ENCODE results near the gene TMEM63C. TPM values are rescaled to one million over a fixed set of nuclear protein-coding genes. Genes with fewer than 3 reads are reported as not detected.
"Not testable (repeated sequence)": the region's sequence is repeated elsewhere in the genome, so short reads cannot be mapped to it uniquely, and the experiment has no call there.

Gene TMEM63C
- polyA plus RNA-seq, 3 donors, result 0.57 to 1.1 (median 0.81) TPM

DNA sequence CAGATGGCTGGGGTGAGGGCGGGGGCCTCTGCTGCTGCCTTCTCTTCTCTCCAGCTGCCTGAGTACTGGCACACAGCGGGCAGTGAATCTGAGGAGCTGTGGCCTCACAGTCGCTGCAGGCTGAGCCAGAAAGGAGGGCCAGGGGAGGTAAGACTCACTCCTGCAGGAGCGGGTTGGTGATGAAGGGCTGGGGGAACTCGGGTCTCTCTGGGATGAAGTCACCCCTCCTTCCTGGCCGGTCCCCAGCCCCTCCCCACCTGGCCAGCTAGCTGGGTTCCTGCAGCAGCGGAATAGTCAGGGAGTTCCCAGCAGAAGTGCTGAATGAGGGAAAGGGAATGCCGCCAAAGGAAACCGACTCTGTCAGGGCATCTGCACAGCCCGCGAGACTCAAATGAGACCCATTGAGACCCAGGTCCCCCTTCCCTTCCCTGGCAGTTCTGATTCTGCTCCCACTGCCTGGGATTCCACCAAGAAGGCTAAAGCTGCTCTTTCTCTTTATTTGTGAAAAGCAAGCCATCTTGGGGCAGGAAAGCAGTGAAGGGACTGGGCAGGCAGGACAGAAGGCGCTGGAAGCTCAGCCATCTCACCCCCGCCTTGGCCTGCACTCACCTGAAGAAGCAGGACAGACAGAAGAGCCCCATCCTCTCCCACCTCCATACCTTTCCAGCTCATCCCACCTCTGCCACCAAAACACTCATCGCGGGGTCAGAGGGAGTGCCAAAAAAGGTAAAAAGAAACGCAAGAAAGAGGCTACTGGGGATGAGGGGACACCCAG, 84.2 kb downstream of the TMEM63C start:
- DNase-seq (ENCODE audit: extremely low read depth in 1 of 11, low read depth in 9 of 11, low spot score in 4 of 11), result no peak

DNA sequence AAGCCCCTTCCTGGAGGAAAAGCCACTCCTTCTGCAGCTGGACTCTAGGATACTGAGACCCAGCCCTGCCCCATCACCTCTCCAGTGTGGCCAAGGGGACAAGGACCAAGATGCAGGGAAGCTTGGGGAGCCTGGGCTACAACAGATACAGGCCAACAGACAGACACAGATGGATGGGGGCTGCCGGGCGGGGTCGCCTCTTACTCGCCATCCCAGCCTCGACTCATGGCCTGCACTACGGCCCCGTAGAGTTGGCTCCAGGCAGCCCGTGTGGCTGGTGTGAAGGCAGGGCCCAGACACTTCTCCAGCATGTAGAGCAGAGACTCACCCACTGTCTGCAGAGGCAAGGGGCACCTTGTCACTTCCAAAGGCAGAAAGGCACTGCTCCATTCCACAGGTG, 84.7 kb downstream of the TMEM63C start:
- DNase-seq (ENCODE audit: extremely low read depth in 1 of 11, low read depth in 9 of 11, low spot score in 4 of 11), result no peak

DNA sequence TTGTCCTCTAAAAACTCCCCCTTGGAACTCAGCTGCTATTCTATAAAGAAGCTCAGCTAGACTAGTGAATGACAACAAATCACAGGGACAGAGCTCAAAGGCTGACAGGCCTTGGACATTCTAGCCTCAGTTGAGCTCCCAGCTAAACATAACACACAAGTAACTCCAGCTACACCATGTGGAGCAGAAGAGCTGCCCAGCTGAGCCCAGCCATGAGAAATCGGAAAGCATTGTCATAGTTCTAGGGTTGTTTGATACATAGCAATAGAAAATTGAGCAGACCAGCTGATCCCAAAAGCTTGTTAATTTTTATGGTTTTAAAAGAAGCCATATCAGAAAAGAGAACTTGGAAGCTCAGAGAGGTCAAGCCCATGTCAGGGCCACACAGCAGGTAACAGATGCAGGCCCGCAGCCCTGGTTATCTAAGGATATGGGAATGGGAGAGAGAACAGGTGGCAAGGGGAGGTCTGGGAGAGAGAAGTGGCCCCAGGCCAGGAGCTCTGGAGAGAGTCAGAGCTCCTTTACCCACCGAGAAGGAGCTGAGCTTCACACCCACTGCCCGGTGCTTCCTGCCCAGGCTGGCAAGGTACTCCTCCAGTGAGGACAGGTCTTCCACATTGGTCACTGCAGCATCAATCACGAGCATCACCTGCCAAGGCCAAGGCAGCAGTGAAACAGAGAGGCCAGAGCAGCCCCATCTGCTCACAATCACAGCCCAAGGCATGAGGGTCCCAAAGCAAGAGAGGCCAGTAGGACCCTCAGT, 86.5 kb downstream of the TMEM63C start:
- no peak for DNase-seq (ENCODE audit: extremely low read depth in 1 of 11, low read depth in 9 of 11, low spot score in 4 of 11)

DNA sequence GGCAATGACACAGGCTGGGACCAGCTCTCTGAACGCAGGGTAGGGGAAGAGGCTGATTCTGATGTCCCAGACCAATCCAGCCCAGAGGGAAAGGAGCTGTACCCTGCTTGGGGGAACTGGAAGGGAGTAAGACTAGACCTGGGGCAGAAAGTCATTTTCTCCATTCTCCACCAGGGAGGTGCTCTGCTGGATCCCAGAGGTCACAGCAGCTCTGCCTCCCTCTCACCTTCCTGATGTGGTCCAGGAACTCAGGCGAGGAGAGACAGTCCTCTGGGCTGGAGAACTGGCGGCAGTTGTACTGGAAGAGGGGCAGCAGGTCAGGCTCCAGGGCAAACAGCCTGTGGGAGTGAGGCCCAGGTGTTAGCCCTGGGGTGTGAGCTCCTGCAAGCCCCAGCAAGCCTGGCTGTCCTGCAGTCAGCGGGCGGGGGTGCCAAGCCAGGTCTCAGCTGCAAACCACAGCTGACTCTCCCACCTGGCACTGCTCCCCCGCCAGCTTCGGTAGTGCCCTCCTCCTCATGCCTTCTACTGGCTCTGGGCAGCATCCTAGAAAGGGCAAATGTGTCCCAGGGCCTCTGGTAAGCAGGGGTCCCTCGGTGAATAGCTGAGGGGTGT, 87.5 kb downstream of the TMEM63C start:
- DNase-seq (ENCODE audit: extremely low read depth in 1 of 11, low read depth in 9 of 11, low spot score in 4 of 11), result peak in 1 of 11 donors; percentile 7

DNA sequence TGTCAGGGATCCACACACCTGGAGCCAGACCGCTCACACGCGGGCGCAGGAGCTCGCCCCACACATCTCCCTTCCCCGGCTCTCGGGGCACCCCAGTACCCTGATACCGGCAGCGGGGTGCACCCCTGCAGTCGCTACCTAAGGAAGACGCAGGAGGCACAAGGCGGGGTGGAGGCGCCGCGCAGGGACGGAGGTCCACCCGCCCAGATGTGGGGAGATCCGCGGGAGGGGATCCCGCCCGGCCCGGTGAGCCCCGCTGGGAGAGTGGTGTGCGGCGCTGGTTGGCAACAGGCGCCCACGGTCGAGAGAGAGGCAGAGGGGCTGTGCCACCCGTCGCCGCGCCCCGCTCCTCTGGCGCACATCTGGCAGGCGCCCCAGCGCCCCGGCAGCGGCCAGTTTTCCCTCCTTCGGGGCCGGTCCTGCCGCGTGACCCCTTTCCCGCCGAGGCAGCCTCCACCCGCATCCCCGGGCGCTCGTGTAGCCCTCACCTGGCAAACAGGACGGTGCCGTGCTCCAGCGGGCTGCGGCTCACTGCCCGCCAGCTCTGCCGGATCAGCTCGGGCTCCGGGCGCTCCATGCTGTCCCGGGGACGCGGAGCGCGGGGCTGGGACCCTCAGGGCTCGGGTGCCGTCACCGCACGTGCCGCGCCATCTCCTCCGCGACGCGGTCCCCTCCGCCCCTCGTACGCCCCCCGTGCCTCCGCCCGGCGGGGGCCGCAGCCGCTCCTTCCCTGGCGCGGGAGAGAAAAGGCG, 88.9 kb downstream of the TMEM63C start:
- no peak for DNase-seq (ENCODE audit: extremely low read depth in 1 of 11, low read depth in 9 of 11, low spot score in 4 of 11)

DNA sequence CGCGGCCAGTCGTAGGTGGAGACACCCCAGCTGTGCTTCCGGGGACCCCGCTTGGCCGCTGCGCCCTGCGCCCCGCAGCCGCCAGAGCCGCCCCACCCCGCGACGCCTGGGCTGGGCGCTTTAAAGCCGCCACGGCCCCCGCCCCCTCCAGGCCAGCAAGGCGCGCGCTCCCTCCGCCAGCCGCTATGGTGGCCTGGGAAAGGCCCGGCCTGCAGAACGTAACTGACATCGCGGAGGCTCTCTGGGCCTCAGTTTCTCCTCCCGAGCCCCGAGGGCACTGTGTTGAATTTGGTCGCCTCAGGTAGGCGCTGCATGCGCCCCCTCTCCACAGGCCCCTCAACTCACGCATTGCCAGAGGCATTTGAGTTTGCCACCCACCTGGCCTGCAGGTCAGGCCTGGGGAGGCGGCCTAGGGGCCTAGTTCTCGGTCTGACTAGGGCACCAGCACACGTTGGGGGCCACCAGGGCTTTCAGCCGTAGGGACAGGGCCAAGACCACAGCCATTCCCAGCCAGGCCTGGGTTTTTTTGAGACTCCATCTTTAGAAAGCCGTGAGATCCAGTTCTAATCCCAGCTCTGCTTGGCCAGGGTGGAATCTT, 89.6 kb downstream of the TMEM63C start, which contains the start of gene NGB:
Gene NGB (minus strand): TSS at position 94 of the 598 bp plus-strand sequence. CDS start 269 bp downstream, outside the sequence.
- DNase-seq (ENCODE audit: extremely low read depth in 1 of 11, low read depth in 9 of 11, low spot score in 4 of 11), result no peak

DNA sequence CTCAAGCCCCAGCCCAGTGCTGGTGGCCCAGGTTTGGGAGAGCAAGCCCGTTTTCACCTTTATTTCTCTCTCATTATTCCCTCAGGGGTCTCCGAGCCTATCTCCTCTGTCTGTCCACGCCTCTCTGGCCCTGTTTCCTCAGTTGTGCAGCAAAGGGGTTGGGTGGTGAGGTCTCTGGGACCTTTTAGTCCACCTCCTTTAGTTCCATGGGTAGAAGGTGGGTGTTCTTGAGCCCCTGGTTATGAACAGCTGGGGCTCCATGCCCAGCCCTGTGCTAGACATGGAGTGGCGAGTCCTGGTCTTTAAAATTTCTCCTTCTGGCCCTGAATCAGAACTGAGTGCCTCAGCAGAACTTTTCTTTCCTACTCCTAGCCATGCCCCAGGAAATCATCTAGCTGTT, 90.7 kb downstream of the TMEM63C start:
- no peak for DNase-seq (ENCODE audit: extremely low read depth in 1 of 11, low read depth in 9 of 11, low spot score in 4 of 11)

DNA sequence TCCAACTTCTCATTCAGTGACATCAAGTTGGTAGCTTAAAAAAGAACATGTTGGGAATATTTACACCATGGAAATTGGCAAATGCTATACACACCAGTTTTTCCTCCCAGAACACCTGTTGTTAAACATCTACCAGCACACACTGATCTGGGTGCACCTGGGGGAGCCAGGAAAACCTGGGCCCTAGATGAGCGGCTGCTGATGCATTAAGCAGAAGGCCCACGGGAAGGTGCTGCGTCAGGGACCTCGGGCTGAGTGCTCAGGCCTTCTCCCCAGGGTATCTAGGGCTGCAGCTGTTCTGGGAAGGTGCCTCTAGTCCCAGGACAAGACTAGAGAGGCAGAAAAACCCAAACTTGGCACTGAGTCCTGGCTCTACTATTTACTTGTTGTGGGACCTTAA, 92.2 kb downstream of the TMEM63C start:
- no peak for DNase-seq (ENCODE audit: extremely low read depth in 1 of 11, low read depth in 9 of 11, low spot score in 4 of 11)

DNA sequence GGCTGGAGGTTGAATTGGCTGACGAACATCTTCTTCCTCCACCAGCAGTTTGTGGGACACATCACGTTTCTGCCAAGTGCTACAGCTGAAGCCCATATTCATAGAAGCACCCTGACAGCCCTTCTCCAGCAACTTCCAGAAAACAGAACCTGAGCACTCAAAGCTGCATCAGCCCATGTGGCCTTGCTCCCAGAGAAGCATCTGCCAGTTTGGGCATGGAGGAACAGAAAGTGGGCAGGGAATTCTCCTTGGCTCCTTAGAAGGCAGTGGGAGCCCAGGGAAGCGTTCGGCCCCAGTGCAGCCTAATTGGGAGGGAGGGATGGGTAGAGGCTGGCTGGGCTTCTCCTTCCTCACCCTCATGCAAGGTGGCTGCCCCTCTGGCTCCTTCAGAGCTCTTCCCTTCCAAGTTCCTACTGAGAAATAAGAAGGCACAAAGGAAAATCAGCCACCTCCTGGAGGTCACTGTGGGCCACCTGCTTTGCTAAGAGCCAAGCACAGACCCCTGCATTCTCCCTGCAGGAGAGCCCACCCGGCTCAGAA, 93.5 kb downstream of the TMEM63C start:
- DNase-seq (ENCODE audit: extremely low read depth in 1 of 11, low read depth in 9 of 11, low spot score in 4 of 11), result no peak

DNA sequence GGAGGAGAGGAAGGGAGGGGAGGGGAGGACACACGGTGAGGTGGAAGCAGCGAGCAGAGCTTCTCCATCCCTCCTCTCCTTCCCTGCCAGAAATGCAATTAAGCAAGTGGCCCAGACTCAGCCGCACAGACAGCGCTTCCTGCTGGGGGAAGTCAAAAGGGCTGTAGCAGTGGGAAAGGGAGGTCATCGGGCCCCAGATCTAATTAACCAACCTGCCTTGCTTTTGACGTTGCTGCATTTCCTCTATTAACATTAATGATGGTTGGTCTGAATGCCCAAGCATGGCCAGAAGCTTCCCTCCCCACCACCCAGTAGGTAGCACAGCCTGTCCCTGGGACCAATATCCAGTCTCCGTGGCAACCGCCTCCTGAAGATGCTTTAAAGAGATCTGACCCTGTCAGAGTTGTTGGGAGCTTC, 94.0 kb downstream of the TMEM63C start:
- DNase-seq (ENCODE audit: extremely low read depth in 1 of 11, low read depth in 9 of 11, low spot score in 4 of 11), result no peak

DNA sequence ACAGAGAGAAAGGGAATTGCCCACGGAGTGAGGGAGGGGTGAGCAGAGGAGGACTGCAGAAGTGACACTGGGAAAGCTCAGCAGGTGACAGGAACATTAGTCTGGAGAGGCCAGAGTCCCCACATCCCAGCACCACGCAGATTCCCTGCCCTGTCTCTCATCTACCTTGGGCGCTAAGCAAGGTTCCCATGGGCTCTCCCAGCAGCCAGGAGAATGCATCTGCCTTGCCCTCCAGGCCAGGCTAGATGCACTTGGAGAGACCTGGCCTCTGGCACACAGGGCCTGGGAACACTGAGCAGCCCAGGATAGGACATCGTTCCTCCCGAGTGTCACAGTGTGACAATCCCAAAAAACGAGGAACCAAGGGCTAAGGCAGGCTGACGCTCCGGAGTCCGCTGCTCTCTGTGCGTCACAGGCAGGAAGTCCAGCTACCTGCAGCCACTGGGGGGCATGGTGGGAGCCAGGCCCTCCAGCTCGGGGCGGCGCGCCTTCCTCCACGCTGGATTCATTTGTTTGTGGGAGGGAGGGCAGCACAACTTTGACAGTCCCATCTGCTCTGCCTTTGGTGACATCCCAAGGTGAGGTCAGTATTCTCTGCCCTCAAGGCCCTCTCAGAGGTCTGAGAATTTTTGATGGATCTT, 94.8 kb downstream of the TMEM63C start:
- no peak for DNase-seq (ENCODE audit: extremely low read depth in 1 of 11, low read depth in 9 of 11, low spot score in 4 of 11)

DNA sequence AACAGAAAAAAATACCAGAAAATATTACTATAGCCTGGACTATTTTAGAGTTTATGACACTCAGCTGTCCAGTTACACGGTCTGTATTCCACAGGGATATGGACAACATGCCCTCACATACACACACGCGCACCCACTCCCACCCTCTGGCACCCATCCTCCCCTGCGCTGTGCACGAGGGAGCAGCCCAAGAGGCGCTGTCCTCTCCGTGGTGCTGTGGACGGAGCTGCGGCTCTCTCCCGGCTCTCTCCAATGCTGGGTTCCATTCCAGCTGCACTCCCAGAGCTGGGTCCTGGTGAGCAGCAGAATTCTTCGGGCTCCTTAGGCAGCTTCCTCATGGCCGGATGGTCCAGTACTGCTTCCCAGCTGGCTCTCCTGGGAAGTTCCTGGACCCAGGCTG, 95.4 kb downstream of the TMEM63C start:
- no peak for DNase-seq (ENCODE audit: extremely low read depth in 1 of 11, low read depth in 9 of 11, low spot score in 4 of 11)

DNA sequence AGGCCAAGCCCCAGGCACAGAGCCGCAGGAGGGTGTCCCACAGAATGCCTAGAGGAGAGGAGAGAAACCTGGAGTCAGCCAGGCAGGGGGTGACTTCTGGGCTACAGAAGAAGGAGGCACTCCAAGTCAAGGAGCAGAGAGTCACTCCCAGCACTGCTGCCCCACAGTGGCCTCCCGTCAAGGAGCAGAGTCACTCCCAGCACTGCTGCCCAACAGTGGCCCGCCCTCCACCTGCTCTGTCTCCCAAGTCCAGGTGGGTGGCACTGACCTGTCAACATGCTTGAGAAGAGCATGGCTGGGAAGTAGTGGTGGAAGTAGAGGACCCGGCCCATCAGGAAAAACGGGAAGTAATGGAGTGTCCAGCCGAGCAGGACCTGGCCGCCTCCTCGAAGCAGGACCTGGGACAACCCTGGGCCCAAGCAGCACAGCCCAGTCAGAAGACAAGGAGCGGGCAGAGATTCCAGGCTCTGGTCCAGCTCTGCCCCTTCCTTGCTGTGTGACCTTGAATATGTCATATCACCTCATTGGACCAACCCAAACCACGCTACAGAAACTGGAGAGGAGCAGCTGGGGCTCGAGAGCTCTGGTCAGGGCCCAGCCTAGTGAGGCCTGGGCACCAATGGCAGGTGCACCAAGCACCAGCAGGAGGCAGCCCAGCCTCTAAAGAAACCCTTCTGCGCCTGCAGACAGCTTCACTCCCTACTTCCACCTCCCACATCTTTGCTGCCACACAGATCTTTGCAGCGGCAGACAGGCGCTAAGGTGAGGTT, 97.0 kb downstream of the TMEM63C start:
- DNase-seq (ENCODE audit: extremely low read depth in 1 of 11, low read depth in 9 of 11, low spot score in 4 of 11), result no peak

DNA sequence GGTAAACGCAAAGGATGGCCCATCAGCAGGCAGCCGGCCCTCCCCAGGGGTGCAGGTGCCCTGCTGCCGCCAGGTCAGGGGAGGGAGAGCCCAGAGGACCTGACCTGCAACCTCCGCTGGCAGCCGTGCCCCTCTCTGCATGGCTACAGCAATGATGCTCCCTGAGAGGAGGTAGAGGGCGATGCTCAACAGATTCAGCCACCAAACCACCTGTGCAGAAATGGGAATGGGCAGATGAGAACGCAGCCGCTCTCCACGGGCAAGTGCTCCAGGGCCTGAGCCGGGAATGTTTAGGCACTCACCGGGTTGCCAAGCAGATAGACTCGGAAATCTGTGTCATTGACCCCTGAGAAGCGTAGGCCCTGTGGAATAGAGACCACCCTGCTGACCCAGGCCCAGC, 98.1 kb downstream of the TMEM63C start:
- no peak for DNase-seq (ENCODE audit: extremely low read depth in 1 of 11, low read depth in 9 of 11, low spot score in 4 of 11)

DNA sequence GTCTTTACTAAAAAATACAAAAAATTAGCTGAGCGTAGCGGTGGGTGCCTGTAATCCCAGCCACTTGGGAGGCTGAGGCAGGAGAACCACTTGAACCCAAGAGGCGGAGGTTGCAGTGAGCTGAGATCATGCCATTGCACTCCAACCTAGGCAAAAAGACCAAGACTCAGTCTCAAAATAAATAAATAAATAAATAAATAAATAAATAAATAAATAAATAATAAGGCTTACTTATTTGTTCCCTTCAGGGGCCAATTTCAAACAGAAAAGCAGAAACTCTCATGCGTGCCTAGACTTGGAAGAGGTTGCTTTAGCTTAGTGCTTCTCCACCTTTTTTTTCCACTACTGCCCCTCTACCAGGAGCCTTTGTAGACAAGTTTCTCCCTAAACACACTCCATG, 99.3 kb downstream of the TMEM63C start:
- not testable (repeated sequence) for DNase-seq (ENCODE audit: extremely low read depth in 1 of 11, low read depth in 9 of 11, low spot score in 4 of 11)

DNA sequence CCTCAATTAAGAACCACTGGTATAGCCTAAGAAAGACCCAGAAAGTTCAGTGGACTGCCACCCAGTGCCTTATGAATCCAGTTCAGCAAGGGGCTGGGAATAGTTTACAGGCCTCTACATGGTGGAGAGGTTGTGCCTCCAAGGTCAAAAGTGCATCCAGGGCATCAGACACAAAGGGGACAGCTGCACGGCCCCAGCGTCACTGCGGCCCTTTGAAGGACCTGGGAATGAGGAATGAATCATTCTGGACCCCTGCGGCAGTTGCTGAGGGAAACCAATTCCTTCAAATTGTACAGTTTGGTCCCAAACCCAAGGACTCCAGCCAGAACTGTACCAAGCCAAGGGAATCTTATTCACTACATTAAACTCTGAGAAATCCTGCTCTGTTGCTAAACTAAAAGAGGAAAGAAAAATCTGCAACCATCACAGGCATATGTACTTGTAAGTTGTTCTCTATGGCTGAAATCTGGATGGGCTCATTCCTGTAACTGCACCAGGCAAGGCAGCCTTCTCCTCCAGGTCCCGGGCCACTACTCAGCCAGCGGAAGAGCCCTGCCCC, 100.3 kb downstream of the TMEM63C start:
- DNase-seq (ENCODE audit: extremely low read depth in 1 of 11, low read depth in 9 of 11, low spot score in 4 of 11), result no peak

DNA sequence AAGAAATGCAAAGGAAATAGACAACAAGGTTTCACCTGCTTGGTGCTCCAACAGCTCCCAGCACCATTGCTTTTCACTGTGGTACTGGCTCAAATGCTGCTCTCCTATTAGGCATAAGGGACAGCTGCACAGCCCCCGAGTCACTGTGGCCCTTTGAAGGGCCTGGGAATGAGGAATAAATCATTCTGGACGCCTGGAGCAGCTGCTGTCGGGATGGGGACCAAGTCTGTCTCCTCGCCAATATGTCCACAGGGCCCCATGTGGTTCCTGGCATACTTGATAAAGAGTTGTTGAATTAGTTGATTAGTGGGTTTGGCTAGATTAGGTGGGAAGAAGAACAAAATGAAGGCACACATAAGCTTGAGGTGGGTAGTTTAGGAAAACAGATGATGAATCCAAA, 102.5 kb downstream of the TMEM63C start:
- DNase-seq (ENCODE audit: extremely low read depth in 1 of 11, low read depth in 9 of 11, low spot score in 4 of 11), result no peak
